Peyer's patch (tissue), 4 donors: Measurements from ENCODE around the gene CYP51A1. TPM values are rescaled to one million over a fixed set of nuclear protein-coding genes. Genes with fewer than 3 reads are reported as not detected.
"Not testable (repeated sequence)": the region's sequence is repeated elsewhere in the genome, so short reads cannot be mapped to it uniquely, and the experiment has no call there.

Experiments used
- DNase-seq, 3 donors: peaks; one replicate each; pipeline ENCODE4 v3.0.0-alpha.2; 2017 to 2019
- H3K27ac ChIP-seq, 4 donors: fragments of 200-600 bp; sonication (generic); one replicate each; pipeline ENCODE4 v1.5.1; 2016 to 2019
- H3K27me3 ChIP-seq, 2 donors: fragments of 200-600 bp; sonication (generic); one replicate each; pipeline ENCODE4 v1.5.1; 2019
- H3K36me3 ChIP-seq, 3 donors: fragments of 200-600 bp; sonication (generic); one replicate each; pipeline ENCODE4 v1.5.1; 2016 to 2019
- H3K4me1 ChIP-seq, 4 donors: fragments of 200-600 bp; sonication (generic); one replicate each; pipeline ENCODE4 v1.5.1; 2016 to 2019
- H3K4me3 ChIP-seq, 4 donors: fragments of 200-600 bp; sonication (generic); 1 replicate in 3 of 4; 2 replicates in 1 of 4; pipeline ENCODE4 v1.5.1; 2016 to 2019; ENCODE audit warnings: mild to moderate bottlenecking in 1 of 4
- H3K9me3 ChIP-seq, 4 donors: fragments of 200-600 bp; sonication (generic); one replicate each; pipeline ENCODE4 v1.5.1; 2016 to 2019; ENCODE audit warnings: mild to moderate bottlenecking in 1 of 4
- CTCF ChIP-seq, 6 experiments: fragments of 450-650 bp in 4 of 6; fragments of 200-600 bp in 2 of 6; sonication (generic) in 1 of 6; IDR thresholded peaks; one replicate each; pipeline ENCODE4 v1.5.1; 2017 to 2019; ENCODE audit warnings: antibody characterized with exemption in 6 of 6, mild to moderate bottlenecking in 3 of 6, moderate library complexity in 1 of 6
- POLR2A ChIP-seq, 2 donors: fragments of 450-650 bp; IDR thresholded peaks; one replicate each; pipeline ENCODE4 v1.5.1; 2017; ENCODE audit warnings: antibody characterized with exemption in 2 of 2, mild to moderate bottlenecking in 2 of 2, moderate library complexity in 2 of 2
- total RNA-seq, 4 donors: library from RNA; depleted of rRNA; stranded (reverse); fragments of >200 nt; gene quantifications; one replicate each; pipeline ENCODE4 v1.1.0, GENCODE V29; 2016

CYP51A1 gene
- total RNA-seq, 4 donors from 2014 or later: 11.6 to 137 (median 105) TPM

GRCh38 chr7:92092210-92092609, 42.1 kb downstream of the CYP51A1 start:
- Histone ChIP-seq H3K4me1 (no peaks in the 10 kb centered on the region), H3K27ac (no peak overlapping the region), H3K4me3 (no peak overlapping the region), H3K9me3 (no peaks in the 10 kb centered on the region), H3K27me3 (no peaks in the 10 kb centered on the region), H3K36me3 (peaks cover 0 to 87% (median 0%) of the 10 kb centered on the region in 3 donors)
- TF ChIP-seq POLR2A (IDR thresholded peaks at IDR 0.05): no peak
- no peak for TF ChIP-seq CTCF (IDR thresholded peaks at IDR 0.05)
- DNase-seq: no peak

DNA sequence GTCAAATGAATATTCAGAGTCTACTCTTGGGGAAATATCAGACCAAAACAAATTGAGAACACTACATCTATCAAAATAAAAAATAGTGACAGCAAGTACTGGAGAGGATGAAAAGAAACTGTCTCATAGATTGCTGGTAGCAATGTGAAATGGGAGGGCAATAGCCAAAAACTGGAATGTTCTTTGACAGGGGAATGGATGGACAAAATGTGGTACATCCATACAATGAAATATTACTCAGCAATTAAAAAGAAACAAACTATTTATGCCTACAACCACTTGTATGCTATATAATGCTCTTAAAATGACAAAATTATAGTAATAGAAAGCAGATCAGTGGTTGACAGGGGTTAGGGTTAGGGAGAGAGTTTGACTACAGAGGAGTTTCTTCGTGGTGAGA, 46.0 kb downstream of the CYP51A1 start:
- H3K9me3 ChIP-seq: no peaks in the 10 kb centered on the region
- DNase-seq: no peak
- H3K27ac ChIP-seq: no peak overlapping the region
- TF ChIP-seq POLR2A (IDR thresholded peaks at IDR 0.05) (no peak), CTCF (IDR thresholded peaks at IDR 0.05) (no peak)
- H3K27me3 ChIP-seq: no peaks in the 10 kb centered on the region
- H3K4me1 ChIP-seq: no peaks in the 10 kb centered on the region
- peaks cover 0 to 88% (median 5%) of the 10 kb centered on the region in 3 donors for H3K36me3 ChIP-seq
- no peak overlapping the region for H3K4me3 ChIP-seq

DNA sequence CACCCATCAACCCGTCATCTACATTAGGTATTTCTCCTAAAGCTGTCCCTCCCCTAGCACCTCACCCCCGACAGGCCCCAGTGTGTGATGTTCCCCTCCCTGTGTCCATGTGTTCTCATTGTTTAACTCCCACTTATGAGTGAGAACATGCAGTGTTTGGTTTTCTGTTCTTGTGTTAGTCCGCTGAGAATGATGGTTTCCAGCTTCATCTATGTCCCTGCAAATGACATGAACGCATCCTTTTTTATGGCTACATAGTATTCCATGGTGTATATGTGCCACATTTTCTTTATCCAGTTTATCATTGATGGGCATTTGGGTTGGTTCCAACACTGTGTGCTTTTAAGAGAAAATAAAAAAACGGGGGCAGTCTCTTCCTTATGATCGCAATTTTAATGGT, 50.4 kb downstream of the CYP51A1 start:
- H3K27me3 ChIP-seq, H3K4me1 ChIP-seq, H3K27ac ChIP-seq, H3K4me3 ChIP-seq, H3K9me3 ChIP-seq, DNase-seq: not testable (repeated sequence)
- H3K36me3 ChIP-seq: peaks cover 0 to 82% (median 5%) of the 10 kb centered on the region in 3 donors

- Histone ChIP-seq H3K4me1 (peaks cover 0 to 4% (median 0%) of the 10 kb centered on the region in 4 donors), H3K9me3 (no peaks in the 10 kb centered on the region), H3K36me3 (peaks cover 0 to 70% (median 0%) of the 10 kb centered on the region in 3 donors), H3K4me3 (no peak overlapping the region), H3K27me3 (no peaks in the 10 kb centered on the region), H3K27ac (no peak overlapping the region)
- TF ChIP-seq CTCF (IDR thresholded peaks at IDR 0.05) (no peak), POLR2A (IDR thresholded peaks at IDR 0.05) (no peak)
- no peak for DNase-seq
These were observed 57.8 kb downstream of the CYP51A1 start for GRCh38 chr7:92076509-92076908.

GRCh38 chr7:92075455-92076158, 58.7 kb downstream of the CYP51A1 start:
- Histone ChIP-seq H3K4me3 (no peak overlapping the region), H3K9me3 (no peaks in the 10 kb centered on the region), H3K36me3 (peaks cover 0 to 68% (median 0%) of the 10 kb centered on the region in 3 donors), H3K4me1 (peaks cover 0 to 4% (median 0%) of the 10 kb centered on the region in 4 donors), H3K27me3 (no peaks in the 10 kb centered on the region), H3K27ac (peak overlapping the region in 1 of 4 donors; percentile 3)
- DNase-seq: no peak
- TF ChIP-seq POLR2A (IDR thresholded peaks at IDR 0.05): no peak
- no peak for TF ChIP-seq CTCF (IDR thresholded peaks at IDR 0.05)

DNA sequence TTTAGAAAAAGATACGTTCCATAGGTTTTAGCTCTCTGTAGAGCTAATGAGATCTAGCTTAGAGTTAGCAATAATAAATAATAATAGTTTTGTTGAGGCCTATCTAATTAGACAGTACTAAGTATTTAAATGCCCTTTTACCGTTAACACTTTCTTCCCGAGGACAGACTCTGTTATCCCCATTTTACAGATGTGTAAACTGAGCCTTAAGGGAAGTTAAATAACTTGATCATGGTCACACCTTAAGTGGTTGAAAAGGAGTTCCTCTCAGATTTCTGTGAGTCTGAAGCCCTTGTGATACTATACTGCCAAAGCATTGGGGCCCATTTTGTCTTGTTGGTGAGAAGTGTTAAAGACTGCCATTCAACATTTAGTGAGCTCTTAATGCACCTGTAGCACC, 61.6 kb downstream of the CYP51A1 start:
- Histone ChIP-seq H3K27ac (no peak overlapping the region), H3K27me3 (no peaks in the 10 kb centered on the region), H3K4me1 (peaks cover 0 to 4% (median 0%) of the 10 kb centered on the region in 4 donors), H3K9me3 (no peaks in the 10 kb centered on the region), H3K36me3 (peaks cover 0 to 62% (median 0%) of the 10 kb centered on the region in 3 donors), H3K4me3 (no peak overlapping the region)
- no peak for TF ChIP-seq CTCF (IDR thresholded peaks at IDR 0.05)
- no peak for TF ChIP-seq POLR2A (IDR thresholded peaks at IDR 0.05)
- DNase-seq: no peak
